HG02970 (cell line): ENCODE data around the gene KHDRBS2.

Experiments
- ATAC-seq: cut with Tn5 transposase; IDR thresholded peaks from one replicate; pipeline ENCODE4 v1.9.1; 2021; ENCODE audit warnings: mild to moderate bottlenecking, moderate library complexity, moderate number of reproducible peaks; ENCODE audit not compliant: unreplicated experiment, low FRiP score

Gene KHDRBS2

GRCh38 chr6:62285612-62286469 lies at the start of gene KHDRBS2:
TSS of gene KHDRBS2 (minus strand) at chr6:62286225.
- ATAC-seq = peak; percentile 100

GRCh38 chr6:62328607-62329006 lies 42.6 kb upstream of the KHDRBS2 start:
- ATAC-seq = no peak

- no peak for ATAC-seq
Measured at GRCh38 chr6:62324834-62325233, 38.8 kb upstream of the KHDRBS2 start.

- no peak for ATAC-seq
Measured at GRCh38 chr6:62323818-62324431, 37.9 kb upstream of the KHDRBS2 start.

GRCh38 chr6:62298745-62299392 lies 12.8 kb upstream of the KHDRBS2 start:
- peak; percentile 93 for ATAC-seq

- no peak for ATAC-seq
Measured at GRCh38 chr6:62296541-62296940, 10.5 kb upstream of the KHDRBS2 start.

GRCh38 chr6:62288974-62289373 lies 2.9 kb upstream of the KHDRBS2 start:
- no peak for ATAC-seq

GRCh38 chr6:62288562-62288961 lies 2.5 kb upstream of the KHDRBS2 start:
- ATAC-seq = no peak

GRCh38 chr6:62286470-62286843 lies 432 bp upstream of the KHDRBS2 start:
- peak; percentile 11 for ATAC-seq

GRCh38 chr6:62284725-62285124 lies 1.3 kb downstream of the KHDRBS2 start:
- no peak for ATAC-seq

GRCh38 chr6:62283796-62284411 lies 2.1 kb downstream of the KHDRBS2 start:
- no peak for ATAC-seq

- ATAC-seq = no peak
Measured at GRCh38 chr6:62283365-62283764, 2.7 kb downstream of the KHDRBS2 start.

GRCh38 chr6:62280099-62280498 lies 5.9 kb downstream of the KHDRBS2 start:
- ATAC-seq = no peak

GRCh38 chr6:62272114-62272513 lies 13.9 kb downstream of the KHDRBS2 start:
- no peak for ATAC-seq

- no peak for ATAC-seq
Measured at GRCh38 chr6:62265906-62266525, 20.0 kb downstream of the KHDRBS2 start.

- ATAC-seq = no peak
Measured at GRCh38 chr6:62262283-62262682, 23.7 kb downstream of the KHDRBS2 start.

- no peak for ATAC-seq
Measured at GRCh38 chr6:62246087-62246486, 39.9 kb downstream of the KHDRBS2 start.

GRCh38 chr6:62236784-62237183 lies 49.2 kb downstream of the KHDRBS2 start:
- ATAC-seq = no peak

- ATAC-seq = no peak
Measured at GRCh38 chr6:62229231-62229630, 56.8 kb downstream of the KHDRBS2 start.

GRCh38 chr6:62217866-62218265 lies 68.2 kb downstream of the KHDRBS2 start:
- no peak for ATAC-seq

- ATAC-seq = no peak
Measured at GRCh38 chr6:62202078-62202477, 83.9 kb downstream of the KHDRBS2 start.
